GM12875 (cell line): ENCODE data around the gene AP4M1.

ENCODE experiments used
- H3K4me3 ChIP-seq: one replicate; pipeline ENCODE4 v1.5.1; 2011; ENCODE audit warnings: low read depth, low read length, control low read depth
- CTCF ChIP-seq: IDR thresholded peaks from 2 replicates; pipeline ENCODE4 v1.5.1; 2011; ENCODE audit warnings: low read depth, mild to moderate bottlenecking, control low read depth, inconsistent platforms, low read length, moderate library complexity, borderline replicate concordance; ENCODE audit not compliant: insufficient read depth

The AP4M1 gene

GRCh38 chr7:100122067-100122466 is 20.6 kb downstream of the AP4M1 start:
- TF ChIP-seq CTCF = no peak
- no peak overlapping the region for H3K4me3 ChIP-seq

- no peak overlapping the region for H3K4me3 ChIP-seq
- TF ChIP-seq CTCF = no peak
Observed at GRCh38 chr7:100122568-100122967, 21.1 kb downstream of the AP4M1 start.

GRCh38 chr7:100124301-100125230 is 23.1 kb downstream of the AP4M1 start:
- no peak overlapping the region for H3K4me3 ChIP-seq
- TF ChIP-seq CTCF = no peak

- peak overlapping the region; percentile 87 for H3K4me3 ChIP-seq
- TF ChIP-seq CTCF = no peak
Observed at GRCh38 chr7:100126239-100126930, 24.9 kb downstream of the AP4M1 start.

- TF ChIP-seq CTCF = no peak
- peak within 1 kb of the TSS; percentile 87 for H3K4me3 ChIP-seq
Observed at GRCh38 chr7:100126931-100127865, 25.8 kb downstream of the AP4M1 start, which contains the start of gene MBLAC1. Gene MBLAC1 (plus strand): TSS chr7:100126967. CDS start chr7:100127396, 429 bp downstream.

GRCh38 chr7:100127866-100128636 is 26.6 kb downstream of the AP4M1 start:
- peak overlapping the region; percentile 87 for H3K4me3 ChIP-seq
- TF ChIP-seq CTCF = no peak
